HG03565 (cell line): ENCODE measurements around the gene NAA10.
"Not testable (repeated sequence)": the region's sequence is repeated elsewhere in the genome, so short reads cannot be mapped to it uniquely, and the experiment has no call there.

Experiments used
- ATAC-seq: cut with Tn5 transposase; IDR thresholded peaks from one replicate; pipeline ENCODE4 v1.9.1; 2021; ENCODE audit warnings: mild to moderate bottlenecking, moderate library complexity; ENCODE audit not compliant: unreplicated experiment

The NAA10 gene

DNA sequence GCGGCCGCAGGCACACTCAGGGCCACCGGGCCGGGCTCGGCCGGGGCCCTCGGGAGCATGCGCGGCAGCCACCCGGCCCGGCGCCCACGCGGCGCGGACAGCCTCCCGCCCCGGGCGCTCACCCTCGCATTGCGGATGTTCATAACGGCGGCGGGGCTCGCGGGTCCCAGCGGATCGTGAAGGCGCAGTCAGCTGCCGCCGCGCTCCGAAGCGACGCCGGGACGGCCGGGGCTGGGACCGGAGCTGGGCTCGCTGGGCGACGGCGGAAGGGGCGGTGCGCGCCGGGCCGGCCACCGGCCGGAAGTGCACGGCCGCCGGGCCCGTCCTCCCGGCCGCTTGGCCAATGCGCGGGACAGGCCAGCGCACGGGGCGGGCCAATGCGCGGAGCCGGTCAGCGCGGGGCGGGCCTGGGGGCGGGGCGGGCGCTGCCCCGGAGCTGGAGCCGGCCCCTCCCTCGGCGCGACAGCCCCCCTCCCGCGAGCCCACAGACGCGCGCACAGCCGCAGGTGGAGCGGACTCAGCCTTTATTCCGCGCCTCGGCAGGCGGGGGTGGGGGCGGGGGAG lies at the start of gene NAA10:
Gene NAA10 (minus strand): TSS at position 276 of the 564 bp plus-strand sequence. CDS start 133 bp downstream, at position 143.
- ATAC-seq: peak; percentile 69

DNA sequence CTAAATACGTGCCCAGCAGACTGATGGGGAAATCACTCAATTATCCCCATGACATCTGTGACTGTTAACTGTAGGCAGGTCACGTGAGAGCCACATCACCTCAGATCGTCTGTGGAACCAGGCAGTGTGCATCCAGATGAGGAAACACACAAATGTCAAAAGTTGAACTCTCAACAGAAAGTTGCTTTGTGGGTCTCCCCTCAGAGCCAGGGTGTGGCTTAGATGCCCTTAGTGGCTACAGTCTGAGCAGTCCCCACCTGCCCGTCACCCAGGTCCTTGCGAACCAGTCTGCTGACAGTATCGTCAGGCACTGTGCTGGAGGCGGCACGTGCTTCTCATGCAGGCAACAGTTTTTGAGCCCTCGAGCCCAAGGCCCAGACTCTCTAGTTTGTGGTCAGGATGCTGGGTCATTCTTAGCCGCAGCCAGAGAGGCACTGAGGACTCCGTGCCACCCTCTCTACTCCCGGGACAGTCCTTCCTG lies 48.5 kb upstream of the NAA10 start:
- no peak for ATAC-seq

DNA sequence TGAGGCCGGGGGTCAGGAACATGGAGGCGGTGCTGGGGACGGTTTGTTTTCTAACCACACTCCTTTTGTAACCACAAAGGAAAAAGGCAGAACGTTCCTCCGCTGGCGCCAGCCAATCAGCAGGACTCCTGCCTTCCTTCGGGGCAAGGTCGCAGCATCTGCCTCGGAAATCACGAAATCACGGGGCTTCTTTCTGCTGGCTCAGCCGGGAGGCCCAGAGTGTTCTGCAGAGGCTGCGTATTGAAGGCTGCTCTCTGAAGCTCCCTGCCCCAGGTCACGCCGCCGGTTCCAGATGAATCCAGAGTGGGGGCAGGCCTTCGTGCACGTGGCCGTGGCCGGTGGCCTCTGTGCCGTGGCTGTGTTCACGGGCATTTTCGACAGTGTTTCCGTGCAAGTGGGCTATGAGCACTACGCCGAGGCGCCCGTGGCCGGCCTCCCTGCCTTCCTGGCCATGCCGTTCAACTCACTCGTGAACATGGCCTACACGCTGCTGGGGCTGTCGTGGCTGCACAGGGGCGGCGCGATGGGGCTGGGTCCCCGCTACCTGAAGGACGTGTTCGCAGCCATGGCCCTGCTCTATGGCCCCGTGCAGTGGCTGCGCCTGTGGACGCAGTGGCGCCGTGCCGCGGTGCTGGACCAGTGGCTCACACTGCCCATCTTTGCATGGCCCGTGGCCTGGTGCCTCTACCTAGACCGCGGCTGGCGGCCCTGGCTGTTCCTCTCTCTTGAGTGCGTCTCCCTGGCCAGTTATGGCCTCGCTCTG lies 47.1 kb upstream of the NAA10 start:
- no peak for ATAC-seq

GRCh38 chrX:153981231-153981630 lies 46.4 kb upstream of the NAA10 start:
- ATAC-seq: no peak

- not testable (repeated sequence) for ATAC-seq
Observed at GRCh38 chrX:153980394-153980793, 45.6 kb upstream of the NAA10 start.

GRCh38 chrX:153974726-153975286 lies 40.0 kb upstream of the NAA10 start:
- no peak for ATAC-seq

DNA sequence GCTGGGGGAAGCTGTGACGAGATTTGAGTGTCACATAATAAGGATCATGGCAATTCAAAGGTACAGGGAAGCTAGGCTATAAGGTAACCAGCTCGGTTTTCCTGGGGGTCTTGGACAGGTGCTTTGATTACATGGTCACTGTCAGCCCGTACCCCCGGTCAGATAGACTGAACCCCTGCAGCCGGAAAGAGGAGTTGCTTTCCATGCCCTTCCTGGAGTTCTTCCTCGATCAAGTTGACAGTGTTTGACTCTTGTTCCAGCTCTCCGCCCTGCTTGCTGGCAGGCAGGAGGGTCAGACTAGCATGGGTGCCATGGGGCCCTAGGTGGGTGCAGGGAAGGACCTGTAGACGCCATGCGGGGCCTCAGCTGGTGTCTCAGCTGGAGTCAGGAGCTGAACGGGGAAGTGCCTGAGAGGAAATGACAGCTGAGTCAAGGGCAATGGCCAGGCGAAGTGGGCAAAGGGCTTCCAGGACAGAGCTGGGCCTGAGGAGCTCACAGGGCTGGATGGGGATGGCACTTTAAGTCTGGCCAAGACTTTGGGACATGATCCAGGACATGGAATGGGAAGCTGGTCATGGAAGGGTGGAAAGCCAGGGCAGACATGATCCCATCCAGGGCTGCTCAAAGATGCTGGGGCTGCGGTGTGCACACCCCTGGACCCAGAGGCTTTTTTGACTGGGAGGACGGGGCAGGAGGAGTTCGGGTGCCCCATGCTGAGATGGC lies 39.3 kb upstream of the NAA10 start:
- ATAC-seq: no peak

DNA sequence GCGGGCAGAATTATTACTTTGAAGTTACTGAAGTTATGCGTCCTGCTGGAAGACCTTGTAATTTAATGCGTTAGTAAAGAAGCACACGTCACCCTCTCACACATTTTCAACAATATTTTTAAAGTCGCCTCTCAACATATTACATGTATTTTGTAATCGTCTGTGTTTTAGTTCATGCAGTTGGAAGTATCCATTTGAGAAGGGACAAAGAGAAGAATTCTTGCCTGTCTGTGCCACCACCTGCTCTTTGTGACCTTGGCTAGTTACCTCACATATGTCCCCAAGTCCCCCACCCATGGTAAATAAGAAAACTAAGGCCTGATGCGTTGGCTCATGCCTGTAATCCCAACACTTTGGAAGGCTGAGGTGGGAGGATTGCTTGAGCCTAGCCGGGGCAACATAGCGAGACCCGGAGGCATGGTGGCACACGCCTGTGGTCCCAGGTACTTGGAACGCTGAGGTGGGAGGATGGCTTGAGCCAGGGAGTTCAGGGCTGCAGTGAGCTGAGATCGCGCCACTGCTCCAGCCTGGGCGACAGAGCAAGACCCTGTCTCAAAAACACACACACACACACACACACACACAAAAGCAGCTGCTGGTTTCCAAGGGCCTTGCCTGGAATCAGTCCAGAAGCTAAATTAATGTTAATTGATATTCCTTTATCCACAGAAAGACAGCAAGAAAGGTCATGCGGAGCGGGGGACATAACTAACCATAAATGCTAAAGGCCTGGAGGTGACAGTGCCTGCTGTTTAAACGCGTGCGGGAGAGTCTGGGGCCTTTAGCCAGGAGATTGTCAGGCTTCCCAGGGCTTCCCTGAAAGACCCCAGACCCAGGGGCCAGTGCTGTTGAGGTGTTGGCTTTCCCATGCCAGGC lies 38.5 kb upstream of the NAA10 start:
- ATAC-seq: no peak

- peak; percentile 43 for ATAC-seq
Observed at GRCh38 chrX:153972368-153973126, 37.7 kb upstream of the NAA10 start, which contains the start of gene TMEM187. TSS of gene TMEM187 (plus strand) at chrX:153972754. CDS start at chrX:153982063, 9,309 bp downstream.

DNA sequence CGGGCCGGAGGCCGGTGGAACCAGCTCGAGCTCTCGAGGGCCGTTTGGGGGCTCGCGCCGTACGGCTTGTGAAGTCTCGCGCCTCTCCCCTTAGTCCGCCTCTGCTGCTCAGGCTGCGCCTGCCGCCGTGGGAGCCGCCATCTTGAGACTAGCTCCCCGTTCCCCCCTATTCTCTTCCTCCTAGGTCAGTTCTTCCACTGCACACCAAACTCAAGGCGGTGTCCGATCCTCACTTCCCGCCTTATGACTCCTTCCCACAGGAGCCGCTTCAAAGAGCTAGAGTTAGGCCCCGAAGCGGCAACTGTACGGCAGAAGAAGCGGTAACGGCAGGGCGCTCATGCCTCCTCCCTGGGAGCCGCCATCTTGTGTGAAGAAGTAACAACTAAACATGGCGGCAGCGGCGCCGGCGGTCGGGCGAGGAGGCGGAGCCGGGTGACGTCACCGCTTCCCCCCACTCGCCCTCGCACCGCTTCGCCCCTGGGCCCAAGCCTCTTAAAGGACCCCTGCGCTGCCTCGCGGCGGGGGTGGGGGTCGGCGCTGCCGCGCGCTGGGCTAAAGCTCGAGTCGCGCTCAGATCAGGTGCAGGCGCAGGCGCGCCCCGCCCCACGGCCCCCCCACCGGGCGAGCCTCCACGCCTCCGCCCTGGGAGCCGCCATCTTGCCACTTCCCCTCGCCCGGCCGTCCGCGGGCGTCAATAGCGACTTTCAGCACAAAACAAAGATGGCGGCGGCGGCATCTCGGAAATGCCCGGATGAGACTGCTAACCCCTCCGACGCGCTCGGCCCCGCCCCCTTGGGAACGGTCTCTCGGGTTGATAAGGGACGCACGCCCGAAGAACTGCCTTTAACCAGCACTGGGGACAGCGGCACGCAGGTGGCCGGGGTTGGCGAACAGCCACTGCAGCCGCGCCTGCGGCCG lies 36.9 kb upstream of the NAA10 start, which contains the start of gene HCFC1:
Gene HCFC1 (minus strand): TSS at position 369 of the 918 bp plus-strand sequence. CDS start 978 bp downstream, outside the sequence.
- peak; percentile 23 for ATAC-seq

DNA sequence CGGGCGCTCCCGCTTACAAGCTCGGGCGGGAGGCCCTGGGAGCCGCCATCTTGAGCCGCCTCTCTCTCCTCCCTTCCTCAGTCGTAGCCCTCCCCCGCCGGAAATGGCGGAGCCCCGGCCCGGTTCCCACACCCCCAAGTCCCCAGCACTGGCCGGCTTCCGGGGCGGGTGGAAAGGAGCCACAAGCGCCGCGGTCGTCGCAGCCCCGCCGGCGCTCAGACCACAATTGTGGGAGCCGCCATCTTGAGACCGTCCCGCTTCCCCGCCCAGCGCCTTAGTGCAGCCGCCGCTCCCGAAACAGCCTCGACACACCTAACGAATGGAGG lies 36.2 kb upstream of the NAA10 start:
- peak; percentile 20 for ATAC-seq

- no peak for ATAC-seq
Observed at GRCh38 chrX:153970357-153971123, 35.7 kb upstream of the NAA10 start.

- no peak for ATAC-seq
Observed at GRCh38 chrX:153969904-153970356, 35.1 kb upstream of the NAA10 start.

- no peak for ATAC-seq
Observed at GRCh38 chrX:153969125-153969903, 34.5 kb upstream of the NAA10 start.

GRCh38 chrX:153968754-153969124 lies 33.9 kb upstream of the NAA10 start:
- ATAC-seq: no peak

- no peak for ATAC-seq
Observed at GRCh38 chrX:153968255-153968654, 33.4 kb upstream of the NAA10 start.
